Measurements from ENCODE around the gene PARP4.

- TF ChIP-seq POLR2AphosphoS5 (IDR thresholded peaks at IDR 0.05; ENCODE audit: insufficient read depth, low read depth, low read length) (no peak), EZH2 (IDR thresholded peaks at IDR 0.05; ENCODE audit: borderline replicate concordance, low read depth, low read length, severe bottlenecking) (no peak), MAX (IDR thresholded peaks at IDR 0.05; ENCODE audit: insufficient read depth, insufficient read length) (no peak), JUN (IDR thresholded peaks at IDR 0.05; ENCODE audit: borderline replicate concordance, insufficient read depth, insufficient read length, low read depth) (no peak), POLR2A (IDR thresholded peaks at IDR 0.05; ENCODE audit: low read depth, low read length) (no peak), MYC (IDR thresholded peaks at IDR 0.05; ENCODE audit: low read depth, low read length) (no peak), FOS (IDR thresholded peaks at IDR 0.05; ENCODE audit: borderline replicate concordance, insufficient read depth, low read length) (peak; percentile 55)
- TF ChIP-seq, protein P1, sequence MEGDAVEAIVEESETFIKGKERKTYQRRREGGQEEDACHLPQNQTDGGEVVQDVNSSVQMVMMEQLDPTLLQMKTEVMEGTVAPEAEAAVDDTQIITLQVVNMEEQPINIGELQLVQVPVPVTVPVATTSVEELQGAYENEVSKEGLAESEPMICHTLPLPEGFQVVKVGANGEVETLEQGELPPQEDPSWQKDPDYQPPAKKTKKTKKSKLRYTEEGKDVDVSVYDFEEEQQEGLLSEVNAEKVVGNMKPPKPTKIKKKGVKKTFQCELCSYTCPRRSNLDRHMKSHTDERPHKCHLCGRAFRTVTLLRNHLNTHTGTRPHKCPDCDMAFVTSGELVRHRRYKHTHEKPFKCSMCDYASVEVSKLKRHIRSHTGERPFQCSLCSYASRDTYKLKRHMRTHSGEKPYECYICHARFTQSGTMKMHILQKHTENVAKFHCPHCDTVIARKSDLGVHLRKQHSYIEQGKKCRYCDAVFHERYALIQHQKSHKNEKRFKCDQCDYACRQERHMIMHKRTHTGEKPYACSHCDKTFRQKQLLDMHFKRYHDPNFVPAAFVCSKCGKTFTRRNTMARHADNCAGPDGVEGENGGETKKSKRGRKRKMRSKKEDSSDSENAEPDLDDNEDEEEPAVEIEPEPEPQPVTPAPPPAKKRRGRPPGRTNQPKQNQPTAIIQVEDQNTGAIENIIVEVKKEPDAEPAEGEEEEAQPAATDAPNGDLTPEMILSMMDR (IDR thresholded peaks at IDR 0.05; ENCODE audit: extremely low read depth in 1 of 2, insufficient read depth in 1 of 2, low read depth in 1 of 2, low read length in 2 of 2) = no peak
Measured at GRCh38 chr13:24500977-24501376, 11.6 kb downstream of the PARP4 start.

Measured in endothelial cell of umbilical vein (primary cell).